HepG2 (cell line): Measurements from ENCODE around the gene IQCF5. TPM values are rescaled to one million over a fixed set of nuclear protein-coding genes. Genes with fewer than 3 reads are reported as not detected.
"Not testable (repeated sequence)": the region's sequence is repeated elsewhere in the genome, so short reads cannot be mapped to it uniquely, and the experiment has no call there.

Experiments
- ATAC-seq: fragments of 200-7000 bp; cut with Tn5 transposase; 3 replicates; pipeline ENCODE4 v1.9.1; 2020; ENCODE audit warnings: mild to moderate bottlenecking, moderate library complexity
- BruUV-seq: library from RNA; stranded (reverse); fragments of 400-500 nt; replicated peaks from 2 replicates; lab custom pipeline; 2021; lab: Mats Ljungman, UMichigan
- CTCF ChIA-PET: fragments of 300-600 bp; formaldehyde crosslinking; extraction: SDS; loops from one replicate; lab custom pipeline; 2021; ENCODE audit warnings: low total read pairs, inconsistent platforms, low intra/inter-chr PET ratio; lab: Yijun Ruan, JAX
- POLR2A ChIA-PET: fragments of 350-600 bp; sonication (Branson Sonifier 250); formaldehyde crosslinking; loops from one replicate; lab custom pipeline; 2020; ENCODE audit warnings: antibody characterized with exemption, inconsistent platforms; lab: Yijun Ruan, JAX
- DNase-seq: peaks from one replicate; pipeline ENCODE4 v3.0.0-alpha.2; 2015; ENCODE audit warnings: low spot score
- FAIRE-seq: peaks from 3 replicates; lab custom pipeline; 2011; peaks lifted over from hg19 to GRCh38; lab: Jason Lieb, UNC
- H2AFZ ChIP-seq: one replicate; pipeline ENCODE4 v1.6.1; 2011; ENCODE audit warnings: low read length, inconsistent platforms
- H3K27ac ChIP-seq: fragments of 300-600 bp; 3 replicates; pipeline ENCODE4 v1.8.0; 2011; ENCODE audit warnings: mixed run types, mild to moderate bottlenecking, mixed read lengths, low read length, inconsistent platforms; ENCODE audit not compliant: insufficient read depth; ENCODE audit errors: extremely low read length
- H3K27me3 ChIP-seq, 2 experiments: fragments of 200-600 bp in 1 of 2; 2 replicates in 1 of 2; 3 replicates in 1 of 2; pipeline versions ENCODE4 v1.6.0 to v1.8.0; 2011; ENCODE audit warnings: low read length in 2 of 2, mild to moderate bottlenecking in 2 of 2, moderate library complexity in 2 of 2, inconsistent platforms in 1 of 2; ENCODE audit not compliant: insufficient read depth in 2 of 2, control insufficient read depth in 1 of 2
- H3K36me3 ChIP-seq, 2 experiments: fragments of 200-600 bp in 1 of 2; replicated peaks in 1 of 2; 2 replicates in 1 of 2; 3 replicates in 1 of 2; pipeline versions ENCODE4 v1.5.1 to v1.8.0; 2011; ENCODE audit warnings: low read length in 2 of 2, inconsistent platforms in 1 of 2; ENCODE audit not compliant: insufficient read depth in 2 of 2, control insufficient read depth in 1 of 2
- H3K4me1 ChIP-seq: 2 replicates; pipeline ENCODE4 v1.5.1; 2012; ENCODE audit warnings: low read length, inconsistent platforms; ENCODE audit not compliant: insufficient read depth
- H3K4me2 ChIP-seq: 2 replicates; pipeline ENCODE4 v1.6.0; 2011; ENCODE audit warnings: low read depth, low read length, inconsistent platforms
- H3K4me3 ChIP-seq, 3 experiments: fragments of 200-600 bp in 1 of 3; sonication (generic), shearing (Covaris generic) in 1 of 3; replicated peaks in 1 of 3; 2 replicates each; pipeline ENCODE4 v1.5.1; 2011 to 2016; ENCODE audit warnings: low read length in 3 of 3, inconsistent platforms in 2 of 3, low read depth in 2 of 3, mild to moderate bottlenecking in 2 of 3, control low read depth in 1 of 3, mixed read lengths in 1 of 3; ENCODE audit not compliant: insufficient read depth in 1 of 3
- H3K79me2 ChIP-seq: one replicate; pipeline ENCODE4 v1.6.1; 2011; ENCODE audit warnings: low read length, inconsistent platforms; ENCODE audit not compliant: insufficient read depth
- H3K9ac ChIP-seq: 2 replicates; pipeline ENCODE4 v1.6.0; 2011; ENCODE audit warnings: mild to moderate bottlenecking, low read depth, low read length, inconsistent platforms; ENCODE audit not compliant: insufficient read depth
- H3K9me3 ChIP-seq: 2 replicates; pipeline ENCODE4 v1.5.1; 2012; ENCODE audit warnings: mild to moderate bottlenecking, low read length
- H4K20me1 ChIP-seq: 2 replicates; pipeline ENCODE4 v1.6.0; 2011; ENCODE audit warnings: inconsistent platforms, mild to moderate bottlenecking, low read length, moderate library complexity; ENCODE audit not compliant: insufficient read depth
- GABPB1 ChIP-seq: IDR thresholded peaks from 2 replicates; pipeline ENCODE4 v1.6.1; 2016; ENCODE audit warnings: mild to moderate bottlenecking, missing genetic modification reagents, moderate library complexity, missing compliant biosample characterization
- NRL ChIP-seq: sonication (generic); formaldehyde crosslinking; IDR thresholded peaks from 2 replicates; pipeline ENCODE4 v1.5.0; 2020; ENCODE audit warnings: missing genetic modification reagents, mild to moderate bottlenecking, moderate library complexity, borderline replicate concordance
- TARDBP ChIP-seq: sonication (generic); formaldehyde crosslinking; IDR thresholded peaks from 2 replicates; pipeline ENCODE4 v1.8.0; 2022; ENCODE audit warnings: mild to moderate bottlenecking, missing genetic modification reagents
- ZBTB7B ChIP-seq: sonication (generic); formaldehyde crosslinking; IDR thresholded peaks from 2 replicates; pipeline ENCODE4 v1.4.0; 2020; ENCODE audit warnings: missing genetic modification reagents
- ZC3H4 ChIP-seq: sonication (generic); formaldehyde crosslinking; IDR thresholded peaks from 2 replicates; pipeline ENCODE4 v1.4.0; 2020; ENCODE audit warnings: missing genetic modification reagents, borderline replicate concordance
- ZFP82 ChIP-seq: sonication (generic); formaldehyde crosslinking; IDR thresholded peaks from 2 replicates; pipeline ENCODE4 v1.5.1; 2020; ENCODE audit warnings: mild to moderate bottlenecking, missing genetic modification reagents, borderline replicate concordance
- ZMYM3 ChIP-seq: sonication (generic); formaldehyde crosslinking; IDR thresholded peaks from 2 replicates; pipeline ENCODE4 v1.5.1; 2020; ENCODE audit warnings: mild to moderate bottlenecking, missing genetic modification reagents
- ZNF329 ChIP-seq: sonication (generic); formaldehyde crosslinking; IDR thresholded peaks from 2 replicates; pipeline ENCODE4 v1.9.0; 2021; ENCODE audit warnings: low read depth, mild to moderate bottlenecking, missing genetic modification reagents
- ZNF331 ChIP-seq: sonication (generic); formaldehyde crosslinking; IDR thresholded peaks from 2 replicates; pipeline ENCODE4 v1.4.0; 2020; ENCODE audit warnings: missing genetic modification reagents
- ZNF615 ChIP-seq: sonication (generic); formaldehyde crosslinking; IDR thresholded peaks from 2 replicates; pipeline ENCODE4 v1.5.0; 2020; ENCODE audit warnings: mild to moderate bottlenecking, missing genetic modification reagents, borderline replicate concordance
- WGBS: methylation state at CpG from one replicate; pipeline ENCODE4 v1.1.6; 2017; ENCODE audit warnings: low lambda C conversion rate; 5-methylcytosine and 5-hydroxymethylcytosine counted together
- in situ Hi-C: cut with HindIII; loops from 2 replicates; pipeline ENCODE4 v1.10.0; 2017; ENCODE audit warnings: low pct_unique_long_range_greater_than_20kb; ENCODE audit not compliant: extremely low pct_ligation_motif_present
- intact Hi-C: fragments of 100-400 bp; cut with micrococcal nuclease; formaldehyde crosslinking; loops from one replicate; pipeline ENCODE4 v1.10.0; 2022; ENCODE audit not compliant: unreplicated experiment
- polyA plus RNA-seq, 8 experiments: library from polyadenylated mRNA; depleted of rRNA in 3 of 8; stranded (reverse) in 7 of 8; unstranded in 1 of 8; fragments of >200 nt; fragmentation: Illumina TruSeq in 4 of 8; extraction: Trizol in 4 of 8; gene quantifications; 2 replicates each; pipeline versions ENCODE4 v1.2.1 to v1.2.3, GENCODE V29; 2011 to 2016; ENCODE audit warnings: low read depth in 4 of 8, missing spikeins in 1 of 8, mixed read lengths in 1 of 8; ENCODE audit not compliant: insufficient read depth in 1 of 8
- total RNA-seq, 5 experiments: library from RNA; depleted of rRNA; stranded (reverse); fragments of >200 nt; fragmentation: Illumina TruSeq; extraction: Trizol; gene quantifications; 2 replicates each; pipeline ENCODE4 v1.2.3, GENCODE V29; 2016; ENCODE audit warnings: low read depth in 1 of 5
- TF ChIP-seq, protein P1 (sequence below): sonication (generic); formaldehyde crosslinking; IDR thresholded peaks from 2 replicates; pipeline ENCODE4 v1.5.0; 2020; ENCODE audit warnings: missing genetic modification reagents
- TF ChIP-seq, protein P2 (sequence below): sonication (generic); formaldehyde crosslinking; IDR thresholded peaks from 2 replicates; pipeline ENCODE4 v1.9.0; 2021; ENCODE audit warnings: missing genetic modification reagents, borderline replicate concordance

Gene IQCF5
- total and polyA plus RNA-seq, 2 of the 13 experiments (the other 11 are each of a cell fraction or from before 2014, with no cell fraction given) = not detected

DNA sequence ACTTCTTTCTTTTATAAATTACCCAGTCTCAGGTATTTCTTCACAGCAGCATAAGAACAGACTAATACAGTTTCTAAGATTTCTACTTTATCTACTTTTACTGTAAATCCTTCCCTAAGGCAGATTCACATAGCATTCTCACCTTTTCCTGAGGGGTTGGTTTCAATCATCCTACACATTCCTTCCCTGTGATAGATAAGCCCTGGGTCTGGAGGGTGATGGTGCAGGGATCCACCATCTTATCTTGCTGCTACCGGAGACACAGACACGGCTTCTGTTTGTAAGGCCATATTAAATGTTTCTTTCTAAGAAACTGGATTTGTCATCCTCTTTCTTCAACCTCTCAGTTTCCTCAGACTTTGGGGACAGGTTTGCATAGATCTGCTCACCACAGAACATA, 6.1 kb downstream of the IQCF5 start:
- intact Hi-C loops = no loop called here
- TF ChIP-seq ZNF615 (no peak), TARDBP (CRISPR knock-in tag) (no peak), ZMYM3 (CRISPR knock-in tag) (no peak), ZFP82 (CRISPR knock-in tag) (no peak), ZNF329 (CRISPR knock-in tag) (no peak), ZC3H4 (CRISPR knock-in tag) (no peak), GABPB1 (CRISPR knock-in tag) (no peak), ZNF331 (CRISPR knock-in tag) (no peak), ZBTB7B (CRISPR knock-in tag) (no peak), NRL (CRISPR knock-in tag) (no peak)
- TF ChIP-seq, protein P1, sequence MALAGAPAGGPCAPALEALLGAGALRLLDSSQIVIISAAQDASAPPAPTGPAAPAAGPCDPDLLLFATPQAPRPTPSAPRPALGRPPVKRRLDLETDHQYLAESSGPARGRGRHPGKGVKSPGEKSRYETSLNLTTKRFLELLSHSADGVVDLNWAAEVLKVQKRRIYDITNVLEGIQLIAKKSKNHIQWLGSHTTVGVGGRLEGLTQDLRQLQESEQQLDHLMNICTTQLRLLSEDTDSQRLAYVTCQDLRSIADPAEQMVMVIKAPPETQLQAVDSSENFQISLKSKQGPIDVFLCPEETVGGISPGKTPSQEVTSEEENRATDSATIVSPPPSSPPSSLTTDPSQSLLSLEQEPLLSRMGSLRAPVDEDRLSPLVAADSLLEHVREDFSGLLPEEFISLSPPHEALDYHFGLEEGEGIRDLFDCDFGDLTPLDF (CRISPR knock-in tag) = no peak
- TF ChIP-seq, protein P2, sequence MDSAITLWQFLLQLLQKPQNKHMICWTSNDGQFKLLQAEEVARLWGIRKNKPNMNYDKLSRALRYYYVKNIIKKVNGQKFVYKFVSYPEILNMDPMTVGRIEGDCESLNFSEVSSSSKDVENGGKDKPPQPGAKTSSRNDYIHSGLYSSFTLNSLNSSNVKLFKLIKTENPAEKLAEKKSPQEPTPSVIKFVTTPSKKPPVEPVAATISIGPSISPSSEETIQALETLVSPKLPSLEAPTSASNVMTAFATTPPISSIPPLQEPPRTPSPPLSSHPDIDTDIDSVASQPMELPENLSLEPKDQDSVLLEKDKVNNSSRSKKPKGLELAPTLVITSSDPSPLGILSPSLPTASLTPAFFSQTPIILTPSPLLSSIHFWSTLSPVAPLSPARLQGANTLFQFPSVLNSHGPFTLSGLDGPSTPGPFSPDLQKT = no peak

DNA sequence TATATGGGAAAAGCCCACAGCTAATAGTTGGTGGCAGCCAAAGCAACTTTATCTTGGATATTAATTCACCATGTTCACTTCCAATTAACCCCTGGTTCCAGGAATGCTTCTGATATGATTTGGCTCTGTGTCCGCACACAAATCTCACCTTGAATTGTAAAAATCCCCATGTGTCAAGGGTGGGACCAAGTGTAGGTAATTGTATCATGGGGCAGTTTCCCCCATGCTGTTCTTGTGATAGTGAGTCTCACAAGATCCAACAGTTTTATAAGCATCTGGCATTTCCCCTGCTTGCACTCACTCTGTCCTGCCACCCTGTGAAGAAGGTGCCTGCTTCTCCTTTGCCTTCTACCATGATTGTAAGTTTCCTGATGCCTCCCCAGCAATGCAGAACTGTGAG, 6.5 kb downstream of the IQCF5 start:
- in situ Hi-C loops, POLR2A ChIA-PET, H3K4me2 ChIP-seq, CTCF ChIA-PET, H3K4me3 ChIP-seq, H3K27ac ChIP-seq, H3K27me3 ChIP-seq, BruUV-seq, H3K9me3 ChIP-seq, H3K79me2 ChIP-seq, H4K20me1 ChIP-seq, DNase-seq, H2AFZ ChIP-seq, ATAC-seq, FAIRE-seq, H3K36me3 ChIP-seq, H3K4me1 ChIP-seq, H3K9ac ChIP-seq, intact Hi-C loops: not testable (repeated sequence)
- 88% methylated on average over 1 of the region's 1 CpG for WGBS

More for the DNA sequence above, 6.1 kb downstream of the IQCF5 start:
- Histone ChIP-seq H3K36me3 (no peaks in the 10 kb centered on the region), H3K79me2 (no peaks in the 10 kb centered on the region), H3K27me3 (peaks cover 0 to 7% of the 10 kb centered on the region in 2 experiments; a peak in 2 of 5 replicates), H3K4me2 (no peak overlapping the region), H3K4me3 (no peak overlapping the region), H3K27ac (no peak overlapping the region), H3K9ac (no peak overlapping the region), H3K4me1 (no peaks in the 10 kb centered on the region), H2AFZ (no peak overlapping the region), H4K20me1 (no peaks in the 10 kb centered on the region), H3K9me3 (no peaks in the 10 kb centered on the region)
- DNase-seq = no peak
- no peak for FAIRE-seq
- 33% methylated on average over 2 of the region's 2 CpGs for WGBS
- in situ Hi-C loops = no loop called here
- BruUV-seq = no TSS peak
- POLR2A ChIA-PET = no interaction called here
- no peak for ATAC-seq
- CTCF ChIA-PET = no interaction called here
